ENCODE measurements around the gene FGF14. TPM values are rescaled to one million over a fixed set of nuclear protein-coding genes. Genes with fewer than 3 reads are reported as not detected.
A peak's percentile ranks its signal among the peaks of the same experiment; 100 is the strongest.

FGF14 gene
- under 1 TPM; 0.33 to 0.35 TPM for total RNA-seq
- polyA plus RNA-seq: under 1 TPM in 1 of 2 donors, not detected in 1; 0.55 TPM

GRCh38 chr13:102401766-102402165, at the start of gene FGF14:
TSS of gene FGF14 (minus strand) at chr13:102402048.
- intact Hi-C loops (cut with micrococcal nuclease): no loop called here
- Mint-ChIP-seq H3K4me3 (peak within 1 kb of the TSS; percentile 65 to 87 (median 76)), H3K36me3 (no peaks in the 10 kb centered on the region), H3K27me3 (peaks cover 38 to 47% of the 10 kb centered on the region in 2 donors), H3K27ac (peak within 1 kb of the TSS in 2 of 7 donors; percentile 1 to 70), H3K9me3 (peaks cover 0 to 3% (median 0%) of the 10 kb centered on the region in 8 donors), H3K4me1 (peaks cover 20 to 30% (median 25%) of the 10 kb centered on the region in 4 donors)
- ChIA-PET CTCF (ENCODE audit: partially characterized antibody) (no interaction called here), POLR2A (ENCODE audit: partially characterized antibody) (no interaction called here)
- peaks cover 30% of the 10 kb centered on the region for H3K27me3 ChIP-seq (ENCODE audit: insufficient read depth, low read length)
- peaks cover 27% of the 10 kb centered on the region for H3K4me1 ChIP-seq (ENCODE audit: insufficient read depth, low read length)
- H3K27ac ChIP-seq (ENCODE audit: low read depth, low read length): no peak within 1 kb of the TSS
- DNase-seq: no peak
- H3K4me3 ChIP-seq (ENCODE audit: low read length in 2 of 2): no peak within 1 kb of the TSS
- H3K36me3 ChIP-seq (ENCODE audit: insufficient read depth, low read length): no peaks in the 10 kb centered on the region
- no peaks in the 10 kb centered on the region for H3K9me3 ChIP-seq (ENCODE audit: control insufficient read depth in 1 of 2, low read length in 2 of 2)

GRCh38 chr13:102443249-102443648, 41.4 kb upstream of the FGF14 start:
- intact Hi-C loops (cut with micrococcal nuclease): no loop called here
- peaks cover 0 to 13% (median 4%) of the 10 kb centered on the region in 8 donors for H3K9me3 Mint-ChIP-seq
- H3K27ac Mint-ChIP-seq: no peak overlapping the region
- no peaks in the 10 kb centered on the region for H3K4me1 Mint-ChIP-seq
- no peaks in the 10 kb centered on the region for H3K4me1 ChIP-seq (ENCODE audit: insufficient read depth, low read length)
- no peak for DNase-seq
- no peaks in the 10 kb centered on the region for H3K27me3 ChIP-seq (ENCODE audit: insufficient read depth, low read length)
- H3K4me3 ChIP-seq (ENCODE audit: low read length in 2 of 2): no peak overlapping the region
- no peaks in the 10 kb centered on the region for H3K36me3 Mint-ChIP-seq
- no peak overlapping the region for H3K4me3 Mint-ChIP-seq
- CTCF ChIA-PET (ENCODE audit: partially characterized antibody): no interaction called here
- no peak overlapping the region for H3K27ac ChIP-seq (ENCODE audit: low read depth, low read length)
- POLR2A ChIA-PET (ENCODE audit: partially characterized antibody): no interaction called here
- no peaks in the 10 kb centered on the region for H3K36me3 ChIP-seq (ENCODE audit: insufficient read depth, low read length)
- peaks cover 11 to 26% of the 10 kb centered on the region in 2 donors for H3K27me3 Mint-ChIP-seq
- no peaks in the 10 kb centered on the region for H3K9me3 ChIP-seq (ENCODE audit: control insufficient read depth in 1 of 2, low read length in 2 of 2)

- no peak overlapping the region for H3K4me3 ChIP-seq (ENCODE audit: low read length in 2 of 2)
- H3K27me3 ChIP-seq (ENCODE audit: insufficient read depth, low read length): no peaks in the 10 kb centered on the region
- H3K9me3 ChIP-seq (ENCODE audit: control insufficient read depth in 1 of 2, low read length in 2 of 2): no peaks in the 10 kb centered on the region
- POLR2A ChIA-PET (ENCODE audit: partially characterized antibody): no interaction called here
- no peaks in the 10 kb centered on the region for H3K36me3 ChIP-seq (ENCODE audit: insufficient read depth, low read length)
- no peak for DNase-seq
- H3K4me1 Mint-ChIP-seq: no peaks in the 10 kb centered on the region
- H3K36me3 Mint-ChIP-seq: no peaks in the 10 kb centered on the region
- H3K9me3 Mint-ChIP-seq: peaks cover 0 to 13% (median 4%) of the 10 kb centered on the region in 8 donors
- CTCF ChIA-PET (ENCODE audit: partially characterized antibody): no interaction called here
- no peak overlapping the region for H3K4me3 Mint-ChIP-seq
- H3K4me1 ChIP-seq (ENCODE audit: insufficient read depth, low read length): no peaks in the 10 kb centered on the region
- no peak overlapping the region for H3K27ac ChIP-seq (ENCODE audit: low read depth, low read length)
- intact Hi-C loops (cut with micrococcal nuclease): no loop called here
- no peak overlapping the region for H3K27ac Mint-ChIP-seq
- peaks cover 11 to 32% of the 10 kb centered on the region in 2 donors for H3K27me3 Mint-ChIP-seq
Observed at GRCh38 chr13:102441085-102441484, 39.2 kb upstream of the FGF14 start.

- H3K9me3 Mint-ChIP-seq: peaks cover 0 to 16% (median 5%) of the 10 kb centered on the region in 8 donors
- no peaks in the 10 kb centered on the region for H3K9me3 ChIP-seq (ENCODE audit: control insufficient read depth in 1 of 2, low read length in 2 of 2)
- H3K4me3 Mint-ChIP-seq: no peak overlapping the region
- no peaks in the 10 kb centered on the region for H3K4me1 ChIP-seq (ENCODE audit: insufficient read depth, low read length)
- CTCF ChIA-PET (ENCODE audit: partially characterized antibody): no interaction called here
- DNase-seq: no peak
- intact Hi-C loops (cut with micrococcal nuclease): no loop called here
- POLR2A ChIA-PET (ENCODE audit: partially characterized antibody): no interaction called here
- no peaks in the 10 kb centered on the region for H3K36me3 Mint-ChIP-seq
- no peaks in the 10 kb centered on the region for H3K27me3 ChIP-seq (ENCODE audit: insufficient read depth, low read length)
- no peak overlapping the region for H3K4me3 ChIP-seq (ENCODE audit: low read length in 2 of 2)
- no peaks in the 10 kb centered on the region for H3K36me3 ChIP-seq (ENCODE audit: insufficient read depth, low read length)
- H3K27ac ChIP-seq (ENCODE audit: low read depth, low read length): no peak overlapping the region
- H3K4me1 Mint-ChIP-seq: no peaks in the 10 kb centered on the region
- no peak overlapping the region for H3K27ac Mint-ChIP-seq
- peaks cover 13 to 35% of the 10 kb centered on the region in 2 donors for H3K27me3 Mint-ChIP-seq
Observed at GRCh38 chr13:102440259-102440936, 38.5 kb upstream of the FGF14 start.

- Mint-ChIP-seq H3K36me3 (peaks cover 3 to 7% of the 10 kb centered on the region in 2 donors), H3K4me1 (no peaks in the 10 kb centered on the region), H3K27ac (no peak overlapping the region), H3K9me3 (peaks cover 7 to 37% (median 34%) of the 10 kb centered on the region in 8 donors), H3K4me3 (no peak overlapping the region), H3K27me3 (peaks cover 0 to 9% of the 10 kb centered on the region in 2 donors)
- Histone ChIP-seq H3K4me3 (ENCODE audit: low read length in 2 of 2) (no peak overlapping the region), H3K27ac (ENCODE audit: low read depth, low read length) (no peak overlapping the region), H3K36me3 (ENCODE audit: insufficient read depth, low read length) (no peaks in the 10 kb centered on the region), H3K9me3 (ENCODE audit: control insufficient read depth in 1 of 2, low read length in 2 of 2) (no peaks in the 10 kb centered on the region), H3K4me1 (ENCODE audit: insufficient read depth, low read length) (no peaks in the 10 kb centered on the region), H3K27me3 (ENCODE audit: insufficient read depth, low read length) (no peaks in the 10 kb centered on the region)
- ChIA-PET CTCF (ENCODE audit: partially characterized antibody) (no interaction called here), POLR2A (ENCODE audit: partially characterized antibody) (no interaction called here)
- DNase-seq: no peak
- intact Hi-C loops (cut with micrococcal nuclease): no loop called here
Observed at GRCh38 chr13:102422690-102423089, 20.8 kb upstream of the FGF14 start.

GRCh38 chr13:102405499-102406100, 3.8 kb upstream of the FGF14 start:
- H3K27me3 Mint-ChIP-seq: peaks cover 32 to 52% of the 10 kb centered on the region in 2 donors
- Histone ChIP-seq H3K36me3 (ENCODE audit: insufficient read depth, low read length) (no peaks in the 10 kb centered on the region), H3K4me3 (ENCODE audit: low read length in 2 of 2) (no peak overlapping the region), H3K9me3 (ENCODE audit: control insufficient read depth in 1 of 2, low read length in 2 of 2) (no peaks in the 10 kb centered on the region), H3K27ac (ENCODE audit: low read depth, low read length) (no peak overlapping the region), H3K27me3 (ENCODE audit: insufficient read depth, low read length) (peaks cover 15% of the 10 kb centered on the region), H3K4me1 (ENCODE audit: insufficient read depth, low read length) (peaks cover 18% of the 10 kb centered on the region)
- DNase-seq: no peak
- no peaks in the 10 kb centered on the region for H3K36me3 Mint-ChIP-seq
- intact Hi-C loops (cut with micrococcal nuclease): no loop called here
- no peak overlapping the region for H3K4me3 Mint-ChIP-seq
- peak overlapping the region in 1 of 7 donors; percentile 17 for H3K27ac Mint-ChIP-seq
- peaks cover 0 to 3% (median 0%) of the 10 kb centered on the region in 8 donors for H3K9me3 Mint-ChIP-seq
- POLR2A ChIA-PET (ENCODE audit: partially characterized antibody): interaction anchor here (1.3 kb wide), 1 partner anchor 11 kb away, joined by 3 read pairs; no protein-coding TSS in a partner anchor
- CTCF ChIA-PET (ENCODE audit: partially characterized antibody): interaction anchor here (1.1 kb wide), 1 partner anchor 11 kb away, joined by 4 read pairs; no protein-coding TSS in a partner anchor
- peaks cover 16 to 19% (median 19%) of the 10 kb centered on the region in 4 donors for H3K4me1 Mint-ChIP-seq

GRCh38 chr13:102402290-102402689, 442 bp upstream of the FGF14 start:
- intact Hi-C loops (cut with micrococcal nuclease): no loop called here
- DNase-seq: peak; percentile 13 to 63 (median 20)
- no peak overlapping the region for H3K27ac ChIP-seq (ENCODE audit: low read depth, low read length)
- peaks cover 0 to 3% (median 0%) of the 10 kb centered on the region in 8 donors for H3K9me3 Mint-ChIP-seq
- H3K36me3 ChIP-seq (ENCODE audit: insufficient read depth, low read length): no peaks in the 10 kb centered on the region
- CTCF ChIA-PET (ENCODE audit: partially characterized antibody): no interaction called here
- H3K9me3 ChIP-seq (ENCODE audit: control insufficient read depth in 1 of 2, low read length in 2 of 2): no peaks in the 10 kb centered on the region
- peaks cover 30% of the 10 kb centered on the region for H3K27me3 ChIP-seq (ENCODE audit: insufficient read depth, low read length)
- H3K4me1 Mint-ChIP-seq: peaks cover 20 to 30% (median 25%) of the 10 kb centered on the region in 4 donors
- peak overlapping the region in 7 of 8 donors; percentile 18 to 87 (median 73) for H3K4me3 Mint-ChIP-seq
- H3K36me3 Mint-ChIP-seq: no peaks in the 10 kb centered on the region
- H3K27ac Mint-ChIP-seq: peak overlapping the region in 2 of 7 donors; percentile 1 to 70
- no peak overlapping the region for H3K4me3 ChIP-seq (ENCODE audit: low read length in 2 of 2)
- peaks cover 40 to 48% of the 10 kb centered on the region in 2 donors for H3K27me3 Mint-ChIP-seq
- POLR2A ChIA-PET (ENCODE audit: partially characterized antibody): no interaction called here
- H3K4me1 ChIP-seq (ENCODE audit: insufficient read depth, low read length): peaks cover 27% of the 10 kb centered on the region

Measured in CD4-positive, alpha-beta memory T cell (primary cell).